Kidney (tissue), 22 donors: ENCODE results near the gene RPL18. TPM values are rescaled to one million over a fixed set of nuclear protein-coding genes. Genes with fewer than 3 reads are reported as not detected.

Experiments
- DNase-seq, 5 donors: peaks; one replicate each; pipeline ENCODE4 v3.0.0-alpha.2; 2013 to 2020
- FAIRE-seq: peaks from 2 replicates; lab custom pipeline; 2012; peaks lifted over from hg19 to GRCh38; lab: Jason Lieb, UNC
- H3K27ac ChIP-seq, 2 donors: one replicate each; pipeline ENCODE4 v1.7.0; 2013; ENCODE audit warnings: low read depth in 2 of 2, low read length in 2 of 2, inconsistent platforms in 1 of 2
- H3K27me3 ChIP-seq: one replicate; pipeline ENCODE4 v1.7.1; 2013; ENCODE audit warnings: low read length, inconsistent platforms; ENCODE audit not compliant: control insufficient read depth, insufficient read depth
- H3K36me3 ChIP-seq, 3 donors: one replicate each; pipeline versions ENCODE4 v1.7.0 to v1.7.1; 2013; ENCODE audit warnings: low read length in 3 of 3, control low read depth in 1 of 3, inconsistent platforms in 1 of 3; ENCODE audit not compliant: insufficient read depth in 3 of 3, control insufficient read depth in 2 of 3
- H3K4me1 ChIP-seq, 3 donors: one replicate each; pipeline versions ENCODE4 v1.7.0 to v1.7.1; 2013; ENCODE audit warnings: low read length in 3 of 3, inconsistent platforms in 1 of 3, low read depth in 1 of 3; ENCODE audit not compliant: control insufficient read depth in 2 of 3, insufficient read depth in 2 of 3
- H3K4me3 ChIP-seq, 3 donors: one replicate each; pipeline versions ENCODE4 v1.7.0 to v1.8.1; 2013; ENCODE audit warnings: low read length in 3 of 3, control low read depth in 1 of 3, inconsistent platforms in 1 of 3
- H3K9ac ChIP-seq, 3 donors: one replicate each; pipeline versions ENCODE4 v1.7.0 to v1.7.1; 2013; ENCODE audit warnings: low read length in 3 of 3, control low read depth in 1 of 3, inconsistent platforms in 1 of 3
- H3K9me3 ChIP-seq, 3 donors: one replicate each; pipeline versions ENCODE4 v1.7.0 to v1.7.1; 2013; ENCODE audit warnings: low read length in 3 of 3, control low read depth in 1 of 3, inconsistent platforms in 1 of 3; ENCODE audit not compliant: control insufficient read depth in 2 of 3, insufficient read depth in 1 of 3
- intact Hi-C: fragments of 100-400 bp; cut with DNase I; formaldehyde crosslinking; loops from one replicate; pipeline ENCODE4 v1.11.1; 2022
- long read RNA-seq, 10 donors: library from polyadenylated mRNA in 1 of 10; unstranded in 1 of 10; transcript quantifications; one replicate each; pipeline ENCODE4 v2.0.0 and lab custom pipeline, GENCODE V29; 2021 to 2026
- polyA plus RNA-seq: library from polyadenylated mRNA; stranded (reverse); fragments of 350-450 nt; fragmentation: Illumina TruSeq; extraction: RNeasy Lipid Tissue Mini Kit (QIAGEN cat#74804); gene quantifications from one replicate; pipeline ENCODE4 v1.2.3, GENCODE V29; 2014; ENCODE audit warnings: low read depth, low replicate concordance; ENCODE audit not compliant: insufficient read depth
- total RNA-seq: library from RNA; stranded (reverse); fragmentation: NEBNext Ultra II Directional; extraction: Animal tissue kit (Norgen Biotek cat#: 25700); gene quantifications from one replicate; pipeline ENCODE4 v1.2.1, GENCODE V29; 2021
- TF ChIP-seq, protein P1 (sequence below): IDR thresholded peaks from 3 replicates; pipeline ENCODE4 v1.5.1; 2012; ENCODE audit warnings: mild to moderate bottlenecking, moderate library complexity, borderline replicate concordance; ENCODE audit not compliant: insufficient read depth; ENCODE audit errors: extremely low read depth
- donor health status: control.
- donor health status: control.
- donor health status: control.
- donor health status: control.
- donor health status: control.
- donor health status: DM: yes; HTN: yes; CAD: no.
- donor health status: Normal renal cell carcinoma (clear cell type).

The RPL18 gene
- total RNA-seq = 986 TPM
- polyA plus RNA-seq = 1,596 TPM
- long read RNA-seq, donor 1, transcript RPL18-203 (1 exons, 3,844 nt) = minor isoform, 9 of 549 reads
- long read RNA-seq, donor 1, transcript RPL18-201 (6 exons, 612 nt) = minor isoform, 44 of 549 reads
- long read RNA-seq, donor 1, transcript RPL18-207 (2 exons, 666 nt) = minor isoform, 40 of 549 reads
- long read RNA-seq, donor 1, transcript RPL18-208 (7 exons, 1,004 nt) = major isoform, 274 of 549 reads
- long read RNA-seq, donor 1, partial matches to known transcripts = 175 of 549 reads
- long read RNA-seq, donor 1, other reads (novel, unspliced or antisense) = 0 of 549 reads
- long read RNA-seq, donor 2, transcript RPL18-205 (6 exons, 1,036 nt) = minor isoform, 13 of 640 reads
- long read RNA-seq, donor 2, transcript RPL18-207 (2 exons, 666 nt) = minor isoform, 16 of 640 reads
- long read RNA-seq, donor 2, transcript RPL18-208 (7 exons, 1,004 nt) = major isoform, 363 of 640 reads
- long read RNA-seq, donor 2, transcript RPL18-201 (6 exons, 612 nt) = minor isoform, 68 of 640 reads
- long read RNA-seq, donor 2, partial matches to known transcripts = 160 of 640 reads
- long read RNA-seq, donor 2, other reads (novel, unspliced or antisense) = 0 of 640 reads
- long read RNA-seq, donor 3, transcript RPL18-205 (6 exons, 1,036 nt) = minor isoform, 16 of 730 reads
- long read RNA-seq, donor 3, transcript RPL18-208 (7 exons, 1,004 nt) = major isoform, 490 of 730 reads
- long read RNA-seq, donor 3, transcript RPL18-201 (6 exons, 612 nt) = minor isoform, 77 of 730 reads
- long read RNA-seq, donor 3, transcript RPL18-207 (2 exons, 666 nt) = minor isoform, 13 of 730 reads
- long read RNA-seq, donor 3, partial matches to known transcripts = 119 of 730 reads
- long read RNA-seq, donor 3, other reads (novel, unspliced or antisense) = 0 of 730 reads
- long read RNA-seq, donor 4, transcript RPL18-201 (6 exons, 612 nt) = minor isoform, 41 of 376 reads
- long read RNA-seq, donor 4, transcript RPL18-203 (1 exons, 3,844 nt) = minor isoform, 7 of 376 reads
- long read RNA-seq, donor 4, transcript RPL18-205 (6 exons, 1,036 nt) = minor isoform, 7 of 376 reads
- long read RNA-seq, donor 4, transcript RPL18-208 (7 exons, 1,004 nt) = major isoform, 273 of 376 reads
- long read RNA-seq, donor 4, partial matches to known transcripts = 30 of 376 reads
- long read RNA-seq, donor 4, other reads (novel, unspliced or antisense) = 0 of 376 reads
- long read RNA-seq, donor 5, transcript RPL18-208 (7 exons, 1,004 nt) = major isoform, 22 of 33 reads
- long read RNA-seq, donor 5, partial matches to known transcripts = 8 of 33 reads
- long read RNA-seq, donor 5, other reads (novel, unspliced or antisense) = 0 of 33 reads
- long read RNA-seq, donor 6, transcript RPL18-208 (7 exons, 1,004 nt) = major isoform, 872 of 1,746 reads
- long read RNA-seq, donor 6, transcript RPL18-207 (2 exons, 666 nt) = minor isoform, 79 of 1,746 reads
- long read RNA-seq, donor 6, transcript RPL18-203 (1 exons, 3,844 nt) = minor isoform, 32 of 1,746 reads
- long read RNA-seq, donor 6, transcript RPL18-201 (6 exons, 612 nt) = minor isoform, 223 of 1,746 reads
- long read RNA-seq, donor 6, partial matches to known transcripts = 497 of 1,746 reads
- long read RNA-seq, donor 6, other reads (novel, unspliced or antisense) = 5 of 1,746 reads
- long read RNA-seq, donor 7, transcript RPL18-201 (6 exons, 612 nt) = minor isoform, 9 of 134 reads
- long read RNA-seq, donor 7, transcript RPL18-208 (7 exons, 1,004 nt) = major isoform, 70 of 134 reads
- long read RNA-seq, donor 7, partial matches to known transcripts = 48 of 134 reads
- long read RNA-seq, donor 7, other reads (novel, unspliced or antisense) = 1 of 134 reads
- long read RNA-seq, donor 8, transcript RPL18-201 (6 exons, 612 nt) = minor isoform, 49 of 545 reads
- long read RNA-seq, donor 8, transcript RPL18-208 (7 exons, 1,004 nt) = major isoform, 315 of 545 reads
- long read RNA-seq, donor 8, transcript RPL18-207 (2 exons, 666 nt) = minor isoform, 20 of 545 reads
- long read RNA-seq, donor 8, transcript RPL18-205 (6 exons, 1,036 nt) = minor isoform, 17 of 545 reads
- long read RNA-seq, donor 8, partial matches to known transcripts = 128 of 545 reads
- long read RNA-seq, donor 8, other reads (novel, unspliced or antisense) = 0 of 545 reads
- long read RNA-seq, donor 9, transcript RPL18-207 (2 exons, 666 nt) = minor isoform, 16 of 277 reads
- long read RNA-seq, donor 9, transcript RPL18-201 (6 exons, 612 nt) = minor isoform, 25 of 277 reads
- long read RNA-seq, donor 9, transcript RPL18-208 (7 exons, 1,004 nt) = major isoform, 168 of 277 reads
- long read RNA-seq, donor 9, partial matches to known transcripts = 58 of 277 reads
- long read RNA-seq, donor 9, other reads (novel, unspliced or antisense) = 0 of 277 reads
- long read RNA-seq, donor 10, transcript RPL18-203 (1 exons, 3,844 nt) = minor isoform, 14 of 749 reads
- long read RNA-seq, donor 10, transcript RPL18-207 (2 exons, 666 nt) = minor isoform, 31 of 749 reads
- long read RNA-seq, donor 10, transcript RPL18-208 (7 exons, 1,004 nt) = major isoform, 374 of 749 reads
- long read RNA-seq, donor 10, transcript RPL18-201 (6 exons, 612 nt) = minor isoform, 83 of 749 reads
- long read RNA-seq, donor 10, partial matches to known transcripts = 229 of 749 reads
- long read RNA-seq, donor 10, other reads (novel, unspliced or antisense) = 0 of 749 reads

- Histone ChIP-seq H3K4me3 (peak within 1 kb of the TSS; percentile 95 to 100 (median 97)), H3K36me3 (peaks cover 0 to 18% (median 15%) of the 10 kb centered on the region in 3 donors), H3K9me3 (no peaks in the 10 kb centered on the region), H3K27ac (peak within 1 kb of the TSS; percentile 84 to 90), H3K9ac (peak within 1 kb of the TSS; percentile 86 to 99 (median 98)), H3K27me3 (no peaks in the 10 kb centered on the region), H3K4me1 (peaks cover 3 to 25% (median 16%) of the 10 kb centered on the region in 3 donors)
- TF ChIP-seq, protein P1, sequence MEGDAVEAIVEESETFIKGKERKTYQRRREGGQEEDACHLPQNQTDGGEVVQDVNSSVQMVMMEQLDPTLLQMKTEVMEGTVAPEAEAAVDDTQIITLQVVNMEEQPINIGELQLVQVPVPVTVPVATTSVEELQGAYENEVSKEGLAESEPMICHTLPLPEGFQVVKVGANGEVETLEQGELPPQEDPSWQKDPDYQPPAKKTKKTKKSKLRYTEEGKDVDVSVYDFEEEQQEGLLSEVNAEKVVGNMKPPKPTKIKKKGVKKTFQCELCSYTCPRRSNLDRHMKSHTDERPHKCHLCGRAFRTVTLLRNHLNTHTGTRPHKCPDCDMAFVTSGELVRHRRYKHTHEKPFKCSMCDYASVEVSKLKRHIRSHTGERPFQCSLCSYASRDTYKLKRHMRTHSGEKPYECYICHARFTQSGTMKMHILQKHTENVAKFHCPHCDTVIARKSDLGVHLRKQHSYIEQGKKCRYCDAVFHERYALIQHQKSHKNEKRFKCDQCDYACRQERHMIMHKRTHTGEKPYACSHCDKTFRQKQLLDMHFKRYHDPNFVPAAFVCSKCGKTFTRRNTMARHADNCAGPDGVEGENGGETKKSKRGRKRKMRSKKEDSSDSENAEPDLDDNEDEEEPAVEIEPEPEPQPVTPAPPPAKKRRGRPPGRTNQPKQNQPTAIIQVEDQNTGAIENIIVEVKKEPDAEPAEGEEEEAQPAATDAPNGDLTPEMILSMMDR = no peak
- DNase-seq = peak; percentile 99 to 100 (median 100)
- FAIRE-seq = peak; percentile 72
- intact Hi-C loops = no loop called here
These were observed at the start of gene RPL18, which contains the start of gene SPHK2 for GRCh38 chr19:48618916-48619691. RPL18 (minus strand) TSS chr19:48619178; CDS start chr19:48619143, 35 bp downstream. SPHK2 (plus strand) TSS chr19:48619506; CDS start chr19:48620515, 1,009 bp downstream.

GRCh38 chr19:48668761-48669160 lies 49.8 kb upstream of the RPL18 start:
- Histone ChIP-seq H3K4me1 (no peaks in the 10 kb centered on the region), H3K4me3 (no peak overlapping the region), H3K36me3 (no peaks in the 10 kb centered on the region), H3K9ac (no peak overlapping the region), H3K9me3 (no peaks in the 10 kb centered on the region), H3K27me3 (no peaks in the 10 kb centered on the region), H3K27ac (no peak overlapping the region)
- FAIRE-seq (no peak), DNase-seq (no peak)
- intact Hi-C loops = no loop called here
- TF ChIP-seq, protein P1 = no peak
